CD4-positive, CD25-positive, alpha-beta regulatory T cell (primary cell): ENCODE data around the gene GCNA. TPM values are rescaled to one million over a fixed set of nuclear protein-coding genes. Genes with fewer than 3 reads are reported as not detected.
"Not testable (repeated sequence)": the region's sequence is repeated elsewhere in the genome, so short reads cannot be mapped to it uniquely, and the experiment has no call there.

Source experiments
- ATAC-seq, 2 donors: fragments of 150-1000 bp; cut with Tn5 transposase; one replicate each; pipeline ENCODE4 v1.10.0; 2021; ENCODE audit warnings: low read depth in 2 of 2, moderate number of reproducible peaks in 2 of 2, moderate library complexity in 1 of 2
- DNase-seq, 3 donors: peaks; one replicate each; pipeline versions ENCODE4 v3.0.0 to v3.0.0-alpha.2; 2012 to 2022; ENCODE audit warnings: mixed read lengths in 1 of 3
- H3K27ac ChIP-seq: one replicate; pipeline ENCODE4 v1.7.0; 2013; ENCODE audit warnings: mild to moderate bottlenecking, low read length; ENCODE audit not compliant: insufficient read depth, poor library complexity, severe bottlenecking
- H3K27me3 ChIP-seq: one replicate; pipeline ENCODE4 v1.7.0; 2013; ENCODE audit warnings: low read length; ENCODE audit not compliant: control insufficient read depth, insufficient read depth
- H3K36me3 ChIP-seq: one replicate; pipeline ENCODE4 v1.7.0; 2013; ENCODE audit warnings: mild to moderate bottlenecking, low read length, moderate library complexity; ENCODE audit not compliant: control insufficient read depth, insufficient read depth
- H3K4me1 ChIP-seq: 2 replicates; pipeline ENCODE4 v1.7.0; 2013; ENCODE audit warnings: mild to moderate bottlenecking, low read length; ENCODE audit not compliant: insufficient read depth, control insufficient read depth, poor library complexity, severe bottlenecking
- H3K4me3 ChIP-seq: one replicate; pipeline ENCODE4 v1.7.0; 2013; ENCODE audit warnings: low read depth, mild to moderate bottlenecking, low read length, moderate library complexity
- H3K9me3 ChIP-seq, 2 experiments: 1 replicate in 1 of 2; 2 replicates in 1 of 2; pipeline ENCODE4 v1.7.0; 2013; ENCODE audit warnings: low read length in 2 of 2, mild to moderate bottlenecking in 1 of 2, moderate library complexity in 1 of 2; ENCODE audit not compliant: control insufficient read depth in 2 of 2
- H3K27ac Mint-ChIP-seq, 3 donors: one replicate each; pipeline ENCODE4 v1.8.0; 2020 to 2022; ENCODE audit warnings: mild to moderate bottlenecking in 3 of 3, mixed read lengths in 3 of 3, moderate library complexity in 2 of 3
- H3K27me3 Mint-ChIP-seq: one replicate; pipeline ENCODE4 v1.8.0; 2022; ENCODE audit warnings: mild to moderate bottlenecking, mixed read lengths
- H3K36me3 Mint-ChIP-seq: one replicate; pipeline ENCODE4 v1.8.0; 2020; ENCODE audit warnings: mixed read lengths
- H3K4me1 Mint-ChIP-seq, 4 donors: one replicate each; pipeline ENCODE4 v1.8.0; 2020 to 2022; ENCODE audit warnings: mixed read lengths in 4 of 4, mild to moderate bottlenecking in 1 of 4
- H3K4me3 Mint-ChIP-seq, 4 donors: one replicate each; pipeline ENCODE4 v1.8.0; 2020 to 2022; ENCODE audit warnings: mild to moderate bottlenecking in 4 of 4, mixed read lengths in 4 of 4, moderate library complexity in 3 of 4
- H3K9me3 Mint-ChIP-seq, 7 donors: one replicate each; pipeline ENCODE4 v1.8.0; 2020 to 2022; ENCODE audit warnings: mixed read lengths in 7 of 7, mild to moderate bottlenecking in 3 of 7, moderate library complexity in 2 of 7
- polyA plus RNA-seq, 4 donors: library from polyadenylated mRNA; unstranded; fragments of 300-500 nt; fragmentation: Illumina TruSeq; gene quantifications; one replicate each; pipeline ENCODE4 v1.2.3, GENCODE V29; 2021
- total RNA-seq: library from RNA; stranded (reverse); gene quantifications from one replicate; pipeline ENCODE4 v1.2.3, GENCODE V29; 2022

GCNA gene
- total and polyA plus RNA-seq, 5 donors from 2014 or later, result 0.20 to 3.7 (median 0.57) TPM

DNA sequence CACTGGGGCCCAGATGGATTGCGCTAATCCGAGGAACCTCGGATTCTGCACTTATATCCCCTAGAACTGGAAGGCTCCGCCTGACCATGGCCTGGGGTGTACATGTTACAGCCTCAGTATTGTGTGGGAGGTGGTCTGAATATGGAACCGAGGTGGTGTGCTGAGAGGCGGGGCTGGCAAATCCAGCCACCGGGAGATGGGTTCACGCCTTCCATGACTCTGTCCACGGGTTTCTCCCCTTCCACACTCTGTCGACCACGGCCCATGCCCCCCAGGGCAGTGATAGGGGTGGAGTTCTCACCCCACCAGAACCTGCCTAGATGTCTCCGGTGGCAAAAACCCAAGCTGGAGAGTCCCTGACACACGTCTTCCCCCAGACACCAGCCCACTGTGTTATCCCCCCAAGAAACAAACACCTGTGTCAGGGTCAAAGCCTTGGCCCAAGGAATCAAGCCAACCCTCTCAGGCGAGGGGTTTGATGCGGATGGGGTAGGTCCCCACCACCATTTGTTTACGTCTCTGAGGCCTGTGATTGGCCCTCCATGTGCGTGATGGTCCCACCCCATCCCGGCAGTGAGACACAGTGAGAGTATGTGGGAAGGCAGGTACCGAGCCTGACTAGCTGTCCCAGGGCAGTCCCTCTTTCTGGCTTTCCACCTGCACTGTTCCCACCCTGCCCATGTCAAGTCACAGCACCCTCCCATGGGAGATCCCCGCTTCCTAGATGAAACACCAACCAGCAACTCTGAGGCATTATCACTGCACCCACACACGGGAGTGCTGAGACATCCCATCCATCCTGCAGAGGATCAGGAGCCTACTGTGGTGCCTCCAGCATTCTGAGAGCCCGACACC lies 82.6 kb downstream of the GCNA start:
- no peak overlapping the region for H3K27ac ChIP-seq
- no peak overlapping the region for H3K4me3 ChIP-seq
- H3K4me1 ChIP-seq, result peaks cover 3% of the 10 kb centered on the region
- Mint-ChIP-seq H3K4me3 (no peak overlapping the region), H3K27me3 (peaks cover 9% of the 10 kb centered on the region), H3K9me3 (no peaks in the 10 kb centered on the region), H3K4me1 (peaks cover 0 to 17% (median 8%) of the 10 kb centered on the region in 4 donors), H3K36me3 (no peaks in the 10 kb centered on the region), H3K27ac (no peak overlapping the region)
- H3K36me3 ChIP-seq, result no peaks in the 10 kb centered on the region
- ATAC-seq (no peak), DNase-seq (no peak)
- no peaks in the 10 kb centered on the region for H3K27me3 ChIP-seq
- no peaks in the 10 kb centered on the region for H3K9me3 ChIP-seq

DNA sequence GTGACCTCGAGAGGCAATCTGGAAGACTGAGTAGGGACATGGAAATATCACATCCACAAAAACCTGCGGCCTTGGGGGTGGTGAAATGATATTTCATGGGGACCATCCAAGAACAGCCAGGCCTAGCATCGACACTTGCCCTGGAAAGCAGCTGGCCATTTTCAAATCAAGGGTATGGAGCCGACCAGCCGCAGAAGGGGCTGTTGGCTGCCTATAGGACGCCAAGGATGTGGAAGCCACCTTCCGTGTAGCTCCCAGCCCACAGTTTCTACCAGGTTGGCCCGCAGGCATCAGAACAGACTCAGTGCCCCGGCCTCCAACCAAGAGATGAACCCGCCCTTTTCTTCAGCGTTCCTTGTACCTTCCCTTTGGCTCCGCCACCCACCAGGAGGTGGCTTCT lies 83.7 kb downstream of the GCNA start:
- H3K9me3 ChIP-seq, result no peaks in the 10 kb centered on the region
- H3K4me1 ChIP-seq, result peaks cover 3% of the 10 kb centered on the region
- H3K27ac Mint-ChIP-seq, result peak overlapping the region in 2 of 3 donors; percentile 73 to 85
- no peak overlapping the region for H3K4me3 Mint-ChIP-seq
- H3K36me3 Mint-ChIP-seq, result no peaks in the 10 kb centered on the region
- peaks cover 0 to 1% (median 0%) of the 10 kb centered on the region in 7 donors for H3K9me3 Mint-ChIP-seq
- no peak overlapping the region for H3K4me3 ChIP-seq
- no peak for DNase-seq
- H3K4me1 Mint-ChIP-seq, result peaks cover 0 to 17% (median 8%) of the 10 kb centered on the region in 4 donors
- peaks cover 9% of the 10 kb centered on the region for H3K27me3 Mint-ChIP-seq
- no peaks in the 10 kb centered on the region for H3K36me3 ChIP-seq
- ATAC-seq, result no peak
- H3K27me3 ChIP-seq, result no peaks in the 10 kb centered on the region
- H3K27ac ChIP-seq, result no peak overlapping the region

GRCh38 chrX:71662654-71663053 lies 84.4 kb downstream of the GCNA start:
- not testable (repeated sequence) for ATAC-seq, H3K36me3 ChIP-seq, H3K27me3 ChIP-seq, DNase-seq, H3K9me3 Mint-ChIP-seq, H3K27me3 Mint-ChIP-seq, H3K27ac ChIP-seq, H3K36me3 Mint-ChIP-seq, H3K4me1 ChIP-seq, H3K9me3 ChIP-seq, H3K4me3 ChIP-seq
- Mint-ChIP-seq H3K4me3 (peak overlapping the region in 2 of 4 donors; percentile 33 to 80), H3K4me1 (peaks cover 0 to 17% (median 8%) of the 10 kb centered on the region in 4 donors), H3K27ac (peak overlapping the region in 2 of 3 donors; percentile 73 to 82)

Other genes with a start within 250 kb of the GCNA start
- gene TAF1, start 212.1 kb upstream of the GCNA start, total RNA-seq, result 65.2 TPM
- gene TAF1, start 212.1 kb upstream of the GCNA start, polyA plus RNA-seq, result 1 to 10 TPM; 3.8 to 8.8 (median 5.2) TPM
- 557 TPM for gene OGT, start 45.3 kb upstream of the GCNA start, total RNA-seq
- gene OGT, start 45.3 kb upstream of the GCNA start, polyA plus RNA-seq, result 10 to 100 TPM; 27.7 to 45.3 (median 37.0) TPM
- 31.9 TPM for gene CXCR3, start 40.1 kb downstream of the GCNA start, total RNA-seq
- 100 to 1,000 TPM in 1 of 4 donors, 10 to 100 TPM in 3; 69.3 to 111 (median 85.9) TPM for gene CXCR3, start 40.1 kb downstream of the GCNA start, polyA plus RNA-seq
- gene CXorf49, start 139.8 kb downstream of the GCNA start, total RNA-seq, result not detected
- gene CXorf49, start 139.8 kb downstream of the GCNA start, polyA plus RNA-seq, result not detected
- not detected for gene CXorf49B, start 184.9 kb downstream of the GCNA start, total RNA-seq
- gene CXorf49B, start 184.9 kb downstream of the GCNA start, polyA plus RNA-seq, result not detected